ENCODE measurements around the gene KLHDC8B. TPM values are rescaled to one million over a fixed set of nuclear protein-coding genes. Genes with fewer than 3 reads are reported as not detected.
A peak's percentile ranks its signal among the peaks of the same experiment; 100 is the strongest.

The KLHDC8B gene
- total and polyA plus RNA-seq, 9 of the 15 experiments (the other 6 are each of a cell fraction or from before 2014, with no cell fraction given) = 6.9 to 34.8 (median 25.2) TPM

- TF ChIP-seq XRCC5 (IDR thresholded peaks at IDR 0.05; ENCODE audit: low read depth, low read length) (peak; percentile 66; the same call in 1 of the 2 replicates), NFIC (IDR thresholded peaks at IDR 0.05) (peak; percentile 69; the same call in 1 of the 2 replicates), FOXP1 (CRISPR knock-in tag; IDR thresholded peaks at IDR 0.05) (peak; percentile 63; the same call in 1 of the 2 replicates), CREB1 (IDR thresholded peaks at IDR 0.05) (0 out of 2 replicates have a peak, but pooled peaks have one; percentile 34), CREB1 (CRISPR knock-in tag; IDR thresholded peaks at IDR 0.05) (peak; percentile 67; the same call in 1 of the 2 replicates), HNRNPUL1 (IDR thresholded peaks at IDR 0.05; ENCODE audit: low read length) (no peak), CBFA2T3 (IDR thresholded peaks at IDR 0.05) (peak; percentile 92), MYNN (IDR thresholded peaks at IDR 0.05) (peak; percentile 65; the same call in 1 of the 2 replicates), MYNN (CRISPR knock-in tag; IDR thresholded peaks at IDR 0.05) (no peak), MLLT1 (IDR thresholded peaks at IDR 0.05) (peak in 1 of 2 experiments; percentile 21; a peak in 2 of 4 replicates), TOE1 (IDR thresholded peaks at IDR 0.05; ENCODE audit: borderline replicate concordance) (peak; percentile 86), TOE1 (CRISPR knock-in tag; IDR thresholded peaks at IDR 0.05; ENCODE audit: borderline replicate concordance, low read depth) (no peak), ARHGAP35 (IDR thresholded peaks at IDR 0.05; ENCODE audit: partially characterized antibody) (no peak), TEAD4 (IDR thresholded peaks at IDR 0.05; ENCODE audit: low read length) (peak; percentile 74), TEAD4 (CRISPR knock-in tag; IDR thresholded peaks at IDR 0.05; ENCODE audit: borderline replicate concordance) (no peak), BRCA1 (IDR thresholded peaks at IDR 0.05) (no peak), BRCA1 (CRISPR knock-in tag; IDR thresholded peaks at IDR 0.05) (no peak)
- TF ChIP-seq, protein P1, sequence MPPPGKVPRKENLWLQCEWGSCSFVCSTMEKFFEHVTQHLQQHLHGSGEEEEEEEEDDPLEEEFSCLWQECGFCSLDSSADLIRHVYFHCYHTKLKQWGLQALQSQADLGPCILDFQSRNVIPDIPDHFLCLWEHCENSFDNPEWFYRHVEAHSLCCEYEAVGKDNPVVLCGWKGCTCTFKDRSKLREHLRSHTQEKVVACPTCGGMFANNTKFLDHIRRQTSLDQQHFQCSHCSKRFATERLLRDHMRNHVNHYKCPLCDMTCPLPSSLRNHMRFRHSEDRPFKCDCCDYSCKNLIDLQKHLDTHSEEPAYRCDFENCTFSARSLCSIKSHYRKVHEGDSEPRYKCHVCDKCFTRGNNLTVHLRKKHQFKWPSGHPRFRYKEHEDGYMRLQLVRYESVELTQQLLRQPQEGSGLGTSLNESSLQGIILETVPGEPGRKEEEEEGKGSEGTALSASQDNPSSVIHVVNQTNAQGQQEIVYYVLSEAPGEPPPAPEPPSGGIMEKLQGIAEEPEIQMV (tag; conservative IDR thresholded peaks at IDR 0.05; ENCODE audit: low read depth) = no peak
- TF ChIP-seq, protein P2, sequence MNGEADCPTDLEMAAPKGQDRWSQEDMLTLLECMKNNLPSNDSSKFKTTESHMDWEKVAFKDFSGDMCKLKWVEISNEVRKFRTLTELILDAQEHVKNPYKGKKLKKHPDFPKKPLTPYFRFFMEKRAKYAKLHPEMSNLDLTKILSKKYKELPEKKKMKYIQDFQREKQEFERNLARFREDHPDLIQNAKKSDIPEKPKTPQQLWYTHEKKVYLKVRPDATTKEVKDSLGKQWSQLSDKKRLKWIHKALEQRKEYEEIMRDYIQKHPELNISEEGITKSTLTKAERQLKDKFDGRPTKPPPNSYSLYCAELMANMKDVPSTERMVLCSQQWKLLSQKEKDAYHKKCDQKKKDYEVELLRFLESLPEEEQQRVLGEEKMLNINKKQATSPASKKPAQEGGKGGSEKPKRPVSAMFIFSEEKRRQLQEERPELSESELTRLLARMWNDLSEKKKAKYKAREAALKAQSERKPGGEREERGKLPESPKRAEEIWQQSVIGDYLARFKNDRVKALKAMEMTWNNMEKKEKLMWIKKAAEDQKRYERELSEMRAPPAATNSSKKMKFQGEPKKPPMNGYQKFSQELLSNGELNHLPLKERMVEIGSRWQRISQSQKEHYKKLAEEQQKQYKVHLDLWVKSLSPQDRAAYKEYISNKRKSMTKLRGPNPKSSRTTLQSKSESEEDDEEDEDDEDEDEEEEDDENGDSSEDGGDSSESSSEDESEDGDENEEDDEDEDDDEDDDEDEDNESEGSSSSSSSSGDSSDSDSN (IDR thresholded peaks at IDR 0.05; ENCODE audit: borderline replicate concordance in 1 of 2, low read depth in 2 of 2, low read length in 2 of 2) = peak in 1 of 2 experiments; percentile 40; a peak in 1 of 4 replicates
- TF ChIP-seq, protein P3, sequence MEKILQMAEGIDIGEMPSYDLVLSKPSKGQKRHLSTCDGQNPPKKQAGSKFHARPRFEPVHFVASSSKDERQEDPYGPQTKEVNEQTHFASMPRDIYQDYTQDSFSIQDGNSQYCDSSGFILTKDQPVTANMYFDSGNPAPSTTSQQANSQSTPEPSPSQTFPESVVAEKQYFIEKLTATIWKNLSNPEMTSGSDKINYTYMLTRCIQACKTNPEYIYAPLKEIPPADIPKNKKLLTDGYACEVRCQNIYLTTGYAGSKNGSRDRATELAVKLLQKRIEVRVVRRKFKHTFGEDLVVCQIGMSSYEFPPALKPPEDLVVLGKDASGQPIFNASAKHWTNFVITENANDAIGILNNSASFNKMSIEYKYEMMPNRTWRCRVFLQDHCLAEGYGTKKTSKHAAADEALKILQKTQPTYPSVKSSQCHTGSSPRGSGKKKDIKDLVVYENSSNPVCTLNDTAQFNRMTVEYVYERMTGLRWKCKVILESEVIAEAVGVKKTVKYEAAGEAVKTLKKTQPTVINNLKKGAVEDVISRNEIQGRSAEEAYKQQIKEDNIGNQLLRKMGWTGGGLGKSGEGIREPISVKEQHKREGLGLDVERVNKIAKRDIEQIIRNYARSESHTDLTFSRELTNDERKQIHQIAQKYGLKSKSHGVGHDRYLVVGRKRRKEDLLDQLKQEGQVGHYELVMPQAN (IDR thresholded peaks at IDR 0.05; ENCODE audit: borderline replicate concordance) = peak; percentile 72; the same call in 1 of the 2 replicates
- TF ChIP-seq, protein P4, sequence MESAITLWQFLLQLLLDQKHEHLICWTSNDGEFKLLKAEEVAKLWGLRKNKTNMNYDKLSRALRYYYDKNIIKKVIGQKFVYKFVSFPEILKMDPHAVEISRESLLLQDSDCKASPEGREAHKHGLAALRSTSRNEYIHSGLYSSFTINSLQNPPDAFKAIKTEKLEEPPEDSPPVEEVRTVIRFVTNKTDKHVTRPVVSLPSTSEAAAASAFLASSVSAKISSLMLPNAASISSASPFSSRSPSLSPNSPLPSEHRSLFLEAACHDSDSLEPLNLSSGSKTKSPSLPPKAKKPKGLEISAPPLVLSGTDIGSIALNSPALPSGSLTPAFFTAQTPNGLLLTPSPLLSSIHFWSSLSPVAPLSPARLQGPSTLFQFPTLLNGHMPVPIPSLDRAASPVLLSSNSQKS (CRISPR knock-in tag; IDR thresholded peaks at IDR 0.05) = no peak
Measured at GRCh38 chr3:49171119-49171774, at the start of gene KLHDC8B (continued).

Data from K562 (cell line).